Uterine smooth muscle cell (primary cell): ENCODE data around the gene SPOCK1. TPM values are rescaled to one million over a fixed set of nuclear protein-coding genes. Genes with fewer than 3 reads are reported as not detected.

Source experiments
- total RNA-seq: library from RNA; depleted of rRNA; stranded (reverse); fragments of >200 nt; gene quantifications from 2 replicates; pipeline ENCODE4 v1.2.3, GENCODE V29; 2014

SPOCK1 gene
- 42.7 and 167 TPM in 2 replicates for total RNA-seq

GRCh38 chr5:137498736-137499505 lies at the start of gene SPOCK1:
SPOCK1 (minus strand) TSS chr5:137499326.

Other genes with a start within 250 kb of the SPOCK1 start
- gene KLHL3, start 236.8 kb upstream of the SPOCK1 start, total RNA-seq, result 3.4 and 4.0 TPM in 2 replicates